IMR-90 (cell line): ENCODE data around the gene EPS8. TPM values are rescaled to one million over a fixed set of nuclear protein-coding genes. Genes with fewer than 3 reads are reported as not detected.

Experiments
- ATAC-seq: fragments of 200-7000 bp; cut with Tn5 transposase; 2 replicates; pipeline ENCODE4 v1.9.1; 2020; ENCODE audit warnings: low read depth, mild to moderate bottlenecking, moderate library complexity
- BruUV-seq: library from RNA; stranded (reverse); fragments of 400-500 nt; replicated peaks from 2 replicates; lab custom pipeline; 2021; lab: Mats Ljungman, UMichigan
- CTCF ChIA-PET: fragments of 300-600 bp; formaldehyde crosslinking; extraction: SDS; loops from one replicate; lab custom pipeline; 2021; ENCODE audit warnings: antibody characterized with exemption; lab: Yijun Ruan, JAX
- POLR2A ChIA-PET: fragments of 300-600 bp; sonication (Branson Sonifier 250); formaldehyde crosslinking; loops from one replicate; lab custom pipeline; 2022; ENCODE audit warnings: antibody characterized with exemption; ENCODE audit not compliant: unreplicated experiment; lab: Charles Lee
- DNase-seq: peaks from one replicate; pipeline ENCODE4 v3.0.0; 2013
- H2AFZ ChIP-seq: replicated peaks from 2 replicates; pipeline ENCODE3; 2013; ENCODE audit warnings: low read length, mild to moderate bottlenecking; ENCODE audit not compliant: poor library complexity
- H2AK5ac ChIP-seq: 2 replicates; pipeline ENCODE4 v1.6.1; 2013; ENCODE audit warnings: low read depth, low read length, inconsistent platforms
- H2AK9ac ChIP-seq: replicated peaks from 2 replicates; pipeline ENCODE3; 2013; ENCODE audit warnings: mild to moderate bottlenecking, low read depth, low read length, moderate library complexity; ENCODE audit not compliant: poor library complexity
- H2BK120ac ChIP-seq: 2 replicates; pipeline ENCODE4 v1.6.1; 2013; ENCODE audit warnings: low read depth, low read length, inconsistent platforms
- H2BK15ac ChIP-seq: 3 replicates; pipeline ENCODE4 v1.6.1; 2013; ENCODE audit warnings: low read depth, low read length, inconsistent platforms
- H2BK20ac ChIP-seq: 2 replicates; pipeline ENCODE4 v1.6.1; 2013; ENCODE audit warnings: low read depth, mild to moderate bottlenecking, inconsistent platforms, low read length, moderate library complexity
- H2BK5ac ChIP-seq: 2 replicates; pipeline ENCODE4 v1.6.1; 2013; ENCODE audit warnings: mild to moderate bottlenecking, low read depth, low read length, inconsistent platforms; ENCODE audit not compliant: poor library complexity, severe bottlenecking
- H3K14ac ChIP-seq: replicated peaks from 2 replicates; pipeline ENCODE4 v1.6.1; 2013; ENCODE audit warnings: low read depth, low read length, inconsistent platforms
- H3K18ac ChIP-seq: 2 replicates; pipeline ENCODE4 v1.6.1; 2013; ENCODE audit warnings: low read depth, low read length, control low read depth
- H3K23ac ChIP-seq: 2 replicates; pipeline ENCODE4 v1.6.1; 2013; ENCODE audit warnings: low read depth, low read length, inconsistent platforms
- H3K27ac ChIP-seq: 2 replicates; pipeline ENCODE4 v1.5.1; 2013; ENCODE audit warnings: mild to moderate bottlenecking, control low read depth, low read length; ENCODE audit not compliant: insufficient read depth
- H3K27me3 ChIP-seq: 2 replicates; pipeline ENCODE4 v1.6.1; 2013; ENCODE audit warnings: low read length; ENCODE audit not compliant: control insufficient read depth, insufficient read depth
- H3K36me3 ChIP-seq: 2 replicates; pipeline ENCODE4 v1.6.1; 2013; ENCODE audit warnings: low read length, mixed read lengths; ENCODE audit not compliant: control insufficient read depth, insufficient read depth
- H3K4ac ChIP-seq: 2 replicates; pipeline ENCODE4 v1.6.1; 2013; ENCODE audit warnings: low read depth, low read length, inconsistent platforms
- H3K4me1 ChIP-seq: 2 replicates; pipeline ENCODE4 v1.6.1; 2013; ENCODE audit warnings: low read length, mixed read lengths; ENCODE audit not compliant: control insufficient read depth, insufficient read depth
- H3K4me2 ChIP-seq: 2 replicates; pipeline ENCODE4 v1.6.1; 2013; ENCODE audit warnings: low read depth, mild to moderate bottlenecking, control low read depth, low read length, moderate library complexity
- H3K4me3 ChIP-seq: 2 replicates; pipeline ENCODE4 v1.5.1; 2013; ENCODE audit warnings: low read depth, mild to moderate bottlenecking, control low read depth, low read length, moderate library complexity; ENCODE audit not compliant: insufficient read depth
- H3K56ac ChIP-seq: 2 replicates; pipeline ENCODE4 v1.6.1; 2013; ENCODE audit warnings: low read length, inconsistent platforms; ENCODE audit not compliant: insufficient read depth; ENCODE audit errors: extremely low read depth
- H3K79me1 ChIP-seq, 2 experiments: 2 replicates each; pipeline ENCODE4 v1.6.1; 2013; ENCODE audit warnings: low read length in 2 of 2, inconsistent platforms in 1 of 2, low read depth in 1 of 2
- H3K9ac ChIP-seq: 2 replicates; pipeline ENCODE4 v1.6.1; 2013; ENCODE audit warnings: low read depth, low read length, control low read depth
- H3K9me1 ChIP-seq: 2 replicates; pipeline ENCODE4 v1.6.1; 2013; ENCODE audit warnings: low read length, inconsistent platforms; ENCODE audit not compliant: insufficient read depth
- H3K9me3 ChIP-seq: 2 replicates; pipeline ENCODE4 v1.6.1; 2013; ENCODE audit warnings: low read length; ENCODE audit not compliant: control insufficient read depth, insufficient read depth
- H4K20me1 ChIP-seq: 2 replicates; pipeline ENCODE4 v1.6.1; 2013; ENCODE audit warnings: low read length, inconsistent platforms; ENCODE audit not compliant: insufficient read depth
- H4K5ac ChIP-seq: 2 replicates; pipeline ENCODE4 v1.6.1; 2013; ENCODE audit warnings: mild to moderate bottlenecking, low read depth, low read length, control low read depth
- H4K8ac ChIP-seq, 2 experiments: 2 replicates each; pipeline ENCODE4 v1.6.1; 2013; ENCODE audit warnings: low read depth in 2 of 2, low read length in 2 of 2, control low read depth in 1 of 2, inconsistent platforms in 1 of 2
- H4K91ac ChIP-seq: 2 replicates; pipeline ENCODE4 v1.6.1; 2013; ENCODE audit warnings: low read depth, low read length, inconsistent platforms; ENCODE audit not compliant: insufficient read depth
- CEBPB ChIP-seq: IDR thresholded peaks from 2 replicates; pipeline ENCODE4 v1.6.1; 2012; ENCODE audit warnings: low read depth, low read length, improper control_type of control experiment
- FOS ChIP-seq: fragments of 150-350 bp; IDR thresholded peaks from 2 replicates; pipeline ENCODE4 v1.6.1; 2016; ENCODE audit warnings: low read depth, low read length
- MAFK ChIP-seq: IDR thresholded peaks from 2 replicates; pipeline ENCODE4 v1.6.1; 2012; ENCODE audit warnings: low read depth, low read length, improper control_type of control experiment
- MAZ ChIP-seq: IDR thresholded peaks from 2 replicates; pipeline ENCODE4 v1.6.1; 2012; ENCODE audit warnings: low read depth, mild to moderate bottlenecking, low read length, improper control_type of control experiment, moderate library complexity, borderline replicate concordance
- MXI1 ChIP-seq: IDR thresholded peaks from 2 replicates; pipeline ENCODE4 v1.6.1; 2012; ENCODE audit warnings: low read depth, mild to moderate bottlenecking, low read length, moderate library complexity, borderline replicate concordance
- NFE2L2 ChIP-seq: fragments of 150-350 bp; IDR thresholded peaks from 2 replicates; pipeline ENCODE4 v1.6.1; 2016; ENCODE audit warnings: low read depth, mild to moderate bottlenecking, low read length
- RCOR1 ChIP-seq: IDR thresholded peaks from 2 replicates; pipeline ENCODE4 v1.6.1; 2012; ENCODE audit warnings: mild to moderate bottlenecking, low read length, improper control_type of control experiment; ENCODE audit not compliant: insufficient replicate concordance
- RFX5 ChIP-seq: IDR thresholded peaks from 2 replicates; pipeline ENCODE4 v1.8.0; 2012; ENCODE audit warnings: low read depth, mild to moderate bottlenecking, low read length, moderate library complexity
- SMC3 ChIP-seq: fragments of 150-350 bp; IDR thresholded peaks from 2 replicates; pipeline ENCODE4 v1.6.1; 2016; ENCODE audit warnings: low read depth, mild to moderate bottlenecking, antibody characterized with exemption, low read length, moderate library complexity
- WGBS, 2 experiments: methylation state at CpG; one replicate each; pipeline versions ENCODE4 v1.1.5 to v1.1.7; 2013; ENCODE audit warnings: missing lambda C conversion rate in 2 of 2; ENCODE audit not compliant: insufficient read length in 1 of 2; ENCODE audit errors: extremely low coverage in 2 of 2; 5-methylcytosine and 5-hydroxymethylcytosine counted together
- dilution Hi-C: fragments of 300-500 bp; cut with HindIII; formaldehyde crosslinking; loops from one replicate; pipeline ENCODE4 v1.14.3; 2018; ENCODE audit warnings: low sequenced_read_pairs; ENCODE audit not compliant: unreplicated experiment
- in situ Hi-C: fragments of 300-500 bp; cut with MboI; formaldehyde crosslinking; loops from 3 replicates; pipeline ENCODE4 v1.14.3; 2019; ENCODE audit warnings: low sequenced_read_pairs, inconsistent platforms, mixed read lengths
- intact Hi-C: fragments of 100-400 bp; cut with micrococcal nuclease; formaldehyde crosslinking; loops from 2 replicates; pipeline ENCODE4 v1.10.0; 2022
- polyA plus RNA-seq, 3 experiments: library from polyadenylated mRNA; depleted of rRNA; stranded (reverse); fragments of >200 nt; gene quantifications; 2 replicates each; pipeline ENCODE4 v1.2.3, GENCODE V29; 2012; ENCODE audit warnings: low replicate concordance in 1 of 3
- total RNA-seq: library from RNA; depleted of rRNA; stranded (reverse); fragments of >200 nt; gene quantifications from 2 replicates; pipeline ENCODE4 v1.2.3, GENCODE V29; 2012
- TF ChIP-seq, protein P1 (sequence below): fragments of 150-350 bp; IDR thresholded peaks from 2 replicates; pipeline ENCODE4 v1.6.1; 2016; ENCODE audit warnings: low read depth, mild to moderate bottlenecking, low read length, moderate library complexity, borderline replicate concordance

Gene EPS8
- total and polyA plus RNA-seq, 2 of the 4 experiments (the other 2 are of a cell fraction) = 45.1 to 104 TPM

DNA sequence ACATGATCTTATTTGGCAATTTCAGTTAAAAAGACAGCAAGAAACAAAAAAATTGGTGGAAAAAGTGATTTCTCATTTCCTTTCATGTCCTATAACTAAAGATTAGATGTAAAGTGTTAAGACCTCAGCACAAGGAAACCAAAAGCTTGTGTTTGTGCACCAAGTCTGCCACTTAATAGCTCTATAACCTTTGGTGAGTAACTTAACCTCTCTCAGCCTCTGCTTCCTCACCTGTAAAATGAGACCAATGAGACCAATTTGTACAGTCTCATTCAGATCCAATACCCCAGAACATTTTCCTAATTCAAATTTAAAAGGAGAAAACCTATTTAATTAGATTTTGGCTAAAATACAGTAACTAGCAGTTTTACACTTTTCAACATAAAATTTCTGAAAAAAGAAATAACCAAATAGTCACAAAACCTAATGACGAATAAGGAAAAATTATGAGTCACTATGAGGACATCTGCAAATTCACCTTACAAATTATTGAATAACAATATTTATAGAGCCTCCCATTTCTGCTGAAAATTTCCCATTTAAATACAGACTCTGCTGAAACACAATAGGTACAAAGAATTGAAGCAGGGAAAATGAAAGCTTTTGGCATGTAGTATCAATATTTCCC is 71.1 kb downstream of the EPS8 start:
- in situ Hi-C loops = no loop called here
- no peak overlapping the region for H3K9ac ChIP-seq
- H3K14ac ChIP-seq = no peak overlapping the region; the same call in 1 of the 2 replicates
- H3K56ac ChIP-seq = no peak overlapping the region
- ATAC-seq (no peak), DNase-seq (no peak)
- TF ChIP-seq RFX5 (no peak), FOS (no peak), CEBPB (no peak), RCOR1 (no peak), NFE2L2 (no peak), MAZ (no peak), MXI1 (no peak), SMC3 (no peak), MAFK (no peak)
- TF ChIP-seq, protein P1, sequence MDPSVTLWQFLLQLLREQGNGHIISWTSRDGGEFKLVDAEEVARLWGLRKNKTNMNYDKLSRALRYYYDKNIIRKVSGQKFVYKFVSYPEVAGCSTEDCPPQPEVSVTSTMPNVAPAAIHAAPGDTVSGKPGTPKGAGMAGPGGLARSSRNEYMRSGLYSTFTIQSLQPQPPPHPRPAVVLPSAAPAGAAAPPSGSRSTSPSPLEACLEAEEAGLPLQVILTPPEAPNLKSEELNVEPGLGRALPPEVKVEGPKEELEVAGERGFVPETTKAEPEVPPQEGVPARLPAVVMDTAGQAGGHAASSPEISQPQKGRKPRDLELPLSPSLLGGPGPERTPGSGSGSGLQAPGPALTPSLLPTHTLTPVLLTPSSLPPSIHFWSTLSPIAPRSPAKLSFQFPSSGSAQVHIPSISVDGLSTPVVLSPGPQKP = no peak
- no peak overlapping the region for H3K23ac ChIP-seq
- intact Hi-C loops = no loop called here
- H2BK20ac ChIP-seq = no peak overlapping the region
- H3K4ac ChIP-seq = no peak overlapping the region
- H4K91ac ChIP-seq = no peak overlapping the region
- no peaks in the 10 kb centered on the region for H3K36me3 ChIP-seq
- no peak overlapping the region for H4K8ac ChIP-seq
- no TSS peak for BruUV-seq
- no peak overlapping the region for H3K4me3 ChIP-seq
- peaks cover 3% of the 10 kb centered on the region; the same call in 1 of the 2 replicates for H4K20me1 ChIP-seq
- H2BK5ac ChIP-seq = no peak overlapping the region
- dilution Hi-C loops = no loop called here
- no peak overlapping the region for H2BK120ac ChIP-seq
- CTCF ChIA-PET = no interaction called here
- no peak overlapping the region for H3K27ac ChIP-seq
- no peak overlapping the region for H3K18ac ChIP-seq
- peaks cover 20% of the 10 kb centered on the region for H3K4me1 ChIP-seq
- no peak overlapping the region for H2AFZ ChIP-seq
- H3K4me2 ChIP-seq = no peak overlapping the region
- H3K9me3 ChIP-seq = no peaks in the 10 kb centered on the region
- WGBS, 2 experiments = no CpG with 5 or more reads among the region's 1 CpG
- peaks cover 26 to 70% of the 10 kb centered on the region in 2 experiments for H3K79me1 ChIP-seq
- H2AK9ac ChIP-seq = no peak overlapping the region
- H4K5ac ChIP-seq = no peak overlapping the region
- POLR2A ChIA-PET = no interaction called here
- H2BK15ac ChIP-seq = no peak overlapping the region
- no peaks in the 10 kb centered on the region for H3K27me3 ChIP-seq
- H2AK5ac ChIP-seq = no peak overlapping the region
- peaks cover 3% of the 10 kb centered on the region; the same call in 1 of the 2 replicates for H3K9me1 ChIP-seq
